Amniotic stem cell (primary cell): ENCODE data around the gene GJA10.
"Not testable (repeated sequence)": the region's sequence is repeated elsewhere in the genome, so short reads cannot be mapped to it uniquely, and the experiment has no call there.

Experiments
- DNase-seq: peaks from one replicate; lab custom pipeline; 2025; lab: John Stamatoyannopoulos, UW

Gene GJA10

GRCh38 chr6:89894169-89894568, at the start of gene GJA10:
GJA10 (plus strand) TSS chr6:89894469; CDS start chr6:89894469, 0 bp downstream.
- DNase-seq, result no peak

GRCh38 chr6:89847513-89847912, 46.8 kb upstream of the GJA10 start:
- DNase-seq, result not testable (repeated sequence)

DNA sequence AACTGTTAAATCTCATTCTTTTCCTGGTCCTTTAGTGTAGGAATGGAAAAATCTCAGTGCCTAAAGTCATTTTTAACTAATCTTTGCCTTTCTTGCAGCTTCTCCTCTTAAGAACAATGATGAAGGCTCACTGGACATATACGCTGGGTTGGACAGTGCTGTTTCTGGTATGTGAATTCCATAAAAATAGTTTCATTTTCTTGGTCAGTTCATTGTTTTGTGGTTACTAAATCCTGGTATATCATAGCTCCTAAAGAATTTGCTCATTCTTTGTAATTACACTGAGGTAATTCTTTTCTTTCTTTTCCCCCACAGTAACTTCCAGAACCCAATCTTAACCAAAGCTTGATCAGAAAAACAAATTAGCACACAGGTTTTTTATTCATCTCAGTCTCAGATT, 41.2 kb upstream of the GJA10 start:
- no peak for DNase-seq

DNA sequence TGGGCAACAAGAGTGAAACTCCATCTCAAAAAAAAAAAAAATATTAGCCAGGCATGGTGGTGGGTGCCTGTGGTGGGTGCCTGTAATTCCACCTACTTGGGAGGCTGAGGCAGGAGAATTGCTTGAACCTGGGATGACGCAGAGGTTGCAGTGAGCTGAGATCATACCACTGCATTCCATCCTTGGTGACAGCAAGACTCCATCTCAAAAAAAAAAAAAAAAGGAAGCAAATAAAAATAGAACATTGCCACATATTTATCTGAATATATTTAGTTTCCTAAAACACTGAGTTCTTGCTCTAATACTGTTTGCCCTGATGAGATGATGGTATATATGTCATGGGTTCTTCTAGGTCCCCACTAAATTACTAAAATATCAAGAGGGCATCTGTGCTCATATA, 36.2 kb upstream of the GJA10 start:
- no peak for DNase-seq

DNA sequence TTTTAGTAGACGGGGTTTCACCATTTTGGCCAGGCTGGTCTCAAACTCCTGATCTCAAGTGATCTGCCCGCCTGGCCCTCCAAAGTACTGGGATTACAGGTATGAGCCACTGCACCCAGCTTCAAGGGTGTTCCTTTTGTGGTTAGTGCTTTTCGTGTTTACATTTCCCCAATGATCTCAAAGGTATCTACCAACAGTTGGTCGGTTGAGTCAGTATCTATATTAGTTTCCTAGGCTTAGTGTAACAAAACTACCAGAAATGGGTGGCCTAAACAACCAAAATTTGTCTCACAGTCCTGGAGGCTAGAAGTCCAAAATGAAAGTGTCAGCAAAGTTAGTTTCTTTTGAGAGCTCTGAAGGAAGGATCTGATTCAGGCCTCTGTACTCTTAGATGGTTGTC, 34.5 kb upstream of the GJA10 start:
- no peak for DNase-seq

DNA sequence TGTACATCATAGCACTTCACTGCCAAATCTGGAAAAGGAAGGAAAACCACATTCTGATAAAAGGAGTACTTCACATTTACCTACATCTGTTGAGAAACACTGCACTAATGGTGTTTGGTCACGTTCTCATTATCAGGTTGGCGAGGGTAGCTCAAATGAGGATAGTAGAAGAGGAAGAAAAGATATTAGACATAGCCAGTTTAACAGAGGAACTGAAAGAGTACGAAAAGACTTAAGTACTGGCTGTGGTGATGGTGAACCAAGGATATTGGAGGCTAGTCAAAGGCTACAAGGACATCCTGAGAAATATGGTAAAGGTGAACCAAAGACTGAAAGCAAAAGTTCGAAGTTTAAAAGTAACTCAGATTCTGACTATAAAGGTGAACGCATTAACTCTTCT, 32.0 kb upstream of the GJA10 start:
- DNase-seq, result no peak

- DNase-seq, result no peak
Observed at GRCh38 chr6:89862698-89863097, 31.6 kb upstream of the GJA10 start.

GRCh38 chr6:89866024-89866678, 28.1 kb upstream of the GJA10 start:
- no peak for DNase-seq

- no peak for DNase-seq
Observed at GRCh38 chr6:89873721-89874120, 20.5 kb upstream of the GJA10 start.

- DNase-seq, result no peak
Observed at GRCh38 chr6:89874438-89874837, 19.8 kb upstream of the GJA10 start.

- DNase-seq, result no peak
Observed at GRCh38 chr6:89886378-89887120, 7.7 kb upstream of the GJA10 start.

GRCh38 chr6:89887452-89888137, 6.7 kb upstream of the GJA10 start:
- no peak for DNase-seq

DNA sequence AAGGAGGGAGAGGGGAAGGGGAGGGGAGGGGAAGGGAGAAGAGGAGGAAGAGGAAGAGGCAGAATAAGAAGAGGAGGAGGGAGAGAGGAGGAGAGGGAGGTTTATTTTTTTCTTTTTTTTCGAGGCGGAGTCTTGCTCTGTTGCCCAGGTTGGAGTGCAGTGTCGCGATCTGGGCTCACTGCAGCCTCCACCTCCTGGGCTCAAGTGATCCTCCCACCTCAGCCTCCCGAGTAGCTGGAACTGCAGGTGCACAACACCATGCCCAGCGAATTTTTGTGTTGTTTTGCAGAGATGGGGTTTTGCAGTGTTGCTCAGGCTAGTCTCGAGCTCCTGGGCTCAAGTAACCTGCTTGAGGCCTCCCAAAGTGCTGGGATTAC, 6.1 kb upstream of the GJA10 start:
- DNase-seq, result no peak

GRCh38 chr6:89888871-89889270, 5.4 kb upstream of the GJA10 start:
- DNase-seq, result no peak

GRCh38 chr6:89890845-89891528, 3.3 kb upstream of the GJA10 start:
- DNase-seq, result not testable (repeated sequence)

DNA sequence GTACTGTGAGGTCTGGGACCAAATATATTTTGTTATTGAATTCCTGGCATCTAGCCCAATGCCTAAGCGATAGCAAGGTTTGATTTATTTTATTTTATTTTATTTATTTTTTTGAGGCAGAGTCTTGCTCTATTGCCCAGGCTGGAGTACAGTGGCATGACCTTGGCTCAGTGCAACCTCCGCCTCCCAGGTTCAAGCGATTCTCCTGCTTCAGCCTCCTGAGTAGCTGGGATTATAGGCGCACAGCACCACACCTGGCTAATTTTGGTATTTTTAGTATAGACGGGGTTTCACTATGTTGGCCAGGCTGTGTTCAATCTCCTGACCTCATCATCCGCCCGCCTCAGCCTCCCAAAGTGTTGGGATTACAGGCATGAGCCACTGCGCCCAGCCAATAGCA, 1.7 kb upstream of the GJA10 start:
- not testable (repeated sequence) for DNase-seq

DNA sequence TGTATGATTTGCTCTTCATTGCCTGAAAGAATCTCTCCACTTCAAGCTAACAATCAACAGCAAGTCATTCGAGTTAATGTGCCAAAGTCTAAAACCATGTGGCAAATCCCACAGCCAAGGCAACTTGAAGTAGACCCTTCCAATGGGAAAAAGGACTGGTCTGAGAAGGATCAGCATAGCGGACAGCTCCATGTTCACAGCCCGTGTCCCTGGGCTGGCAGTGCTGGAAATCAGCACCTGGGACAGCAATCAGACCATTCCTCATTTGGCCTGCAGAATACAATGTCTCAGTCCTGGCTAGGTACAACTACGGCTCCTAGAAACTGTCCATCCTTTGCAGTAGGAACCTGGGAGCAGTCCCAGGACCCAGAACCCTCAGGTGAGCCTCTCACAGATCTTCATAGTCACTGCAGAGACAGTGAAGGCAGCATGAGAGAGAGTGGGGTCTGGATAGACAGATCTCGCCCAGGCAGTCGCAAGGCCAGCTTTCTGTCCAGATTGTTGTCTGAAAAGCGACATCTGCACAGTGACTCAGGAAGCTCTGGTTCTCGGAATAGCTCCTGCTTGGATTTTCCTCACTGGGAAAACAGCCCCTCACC, 1.1 kb downstream of the GJA10 start:
- DNase-seq, result peak; percentile 21

DNA sequence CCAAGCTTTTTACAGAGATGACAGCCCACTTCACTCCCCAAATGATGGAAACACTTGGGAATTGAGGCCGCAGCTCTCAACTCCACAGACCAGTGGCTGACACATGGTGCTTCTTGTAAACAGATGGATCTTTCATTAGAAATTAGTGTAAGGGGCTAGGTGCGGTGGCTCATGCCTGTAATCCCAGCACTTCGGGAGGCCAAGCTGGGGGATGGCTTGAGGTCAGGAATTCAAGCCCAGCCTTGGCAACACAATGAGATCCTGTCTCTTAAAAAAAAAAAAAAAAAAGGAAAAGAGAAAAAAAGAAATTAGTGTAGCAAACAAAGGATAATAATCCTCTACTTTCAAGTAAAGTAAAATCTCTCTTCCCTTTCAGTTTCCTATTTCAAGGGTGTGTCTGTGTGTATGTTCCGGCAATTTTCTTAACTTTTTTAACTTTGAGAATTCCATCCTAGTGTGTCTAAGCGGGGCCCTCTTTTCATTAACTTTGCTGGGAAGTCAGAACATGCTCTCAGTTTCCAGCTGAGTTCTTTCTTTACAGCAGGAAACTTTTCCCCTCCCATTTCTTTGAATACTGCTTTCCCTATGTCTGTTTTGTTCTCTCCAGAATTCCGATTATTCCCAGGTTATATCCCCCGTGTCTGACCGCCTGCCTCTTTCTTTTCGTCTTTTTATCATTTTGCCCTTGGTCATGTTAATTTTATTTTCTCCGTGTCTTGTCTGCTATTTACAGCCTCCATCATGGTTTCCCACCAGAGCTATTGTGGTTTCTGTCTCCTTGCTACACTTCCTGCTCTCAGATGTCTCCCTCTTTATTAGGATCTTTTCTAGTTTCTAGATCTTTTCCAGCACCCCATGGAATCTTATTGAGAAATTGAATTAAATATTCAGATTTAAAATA, 16.0 kb downstream of the GJA10 start:
- DNase-seq, result not testable (repeated sequence)

DNA sequence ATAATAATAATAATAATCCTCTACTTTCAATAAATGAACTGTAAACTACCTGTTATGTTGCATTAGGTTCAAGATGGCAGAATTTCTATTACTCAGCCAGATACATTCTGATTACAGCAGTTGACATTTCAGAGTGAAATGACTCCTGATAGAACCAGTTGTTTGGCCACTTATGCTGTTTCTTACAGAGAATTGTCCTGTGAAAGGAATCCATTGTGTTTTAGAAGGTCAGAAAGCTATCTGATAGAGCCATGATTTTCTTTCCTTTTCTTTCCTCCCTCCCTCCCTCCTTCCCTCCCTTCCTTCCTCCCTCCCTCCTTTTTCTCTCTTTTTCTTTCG, 16.6 kb downstream of the GJA10 start:
- no peak for DNase-seq

DNA sequence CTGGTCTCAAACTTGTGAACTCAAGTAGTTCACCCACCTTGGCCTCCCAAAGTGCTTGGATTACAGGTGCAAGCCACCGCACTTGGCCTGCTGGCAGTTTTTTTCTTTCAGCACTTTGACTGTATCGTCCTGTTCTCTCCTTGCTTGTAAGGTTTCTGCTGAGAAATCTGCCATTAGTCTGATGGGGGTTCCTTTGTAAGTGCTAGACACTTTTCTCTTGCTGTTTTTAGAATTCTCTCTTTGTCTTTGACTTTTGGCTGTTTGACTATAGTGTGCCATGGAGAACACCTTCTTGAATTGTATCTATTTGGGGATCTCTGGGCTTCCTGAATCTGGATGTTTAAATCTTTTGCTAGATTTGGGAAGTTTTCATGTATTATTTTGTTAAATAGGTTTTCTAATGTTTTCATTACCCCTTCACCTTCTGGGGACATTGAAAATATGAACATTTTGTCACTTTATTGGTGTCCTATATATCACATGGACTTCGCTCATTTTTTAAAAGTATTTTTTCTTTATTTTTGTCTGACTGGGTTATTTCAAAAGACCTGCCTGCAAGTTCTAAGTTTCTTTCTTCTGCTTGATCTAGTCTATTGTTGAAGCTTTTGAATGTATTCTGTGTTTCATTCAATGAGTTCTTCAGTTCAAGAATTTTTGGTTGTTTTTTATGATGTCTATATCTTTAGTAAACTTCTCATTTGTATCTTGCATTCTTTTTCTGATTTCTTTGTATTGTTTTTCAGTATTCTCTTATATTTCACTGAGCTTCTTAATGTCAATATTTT, 22.1 kb downstream of the GJA10 start:
- DNase-seq, result no peak
